GM18951 (cell line): ENCODE data around the gene TFIP11.
A peak's percentile ranks its signal among the peaks of the same experiment; 100 is the strongest.

Experiments used
- POLR2A ChIP-seq: IDR thresholded peaks from 4 replicates; pipeline ENCODE4 v1.6.1; 2011; ENCODE audit warnings: mild to moderate bottlenecking; ENCODE audit not compliant: insufficient read length, insufficient read depth; ENCODE audit errors: extremely low read depth
- in situ Hi-C: fragments of 300-500 bp; cut with MboI; formaldehyde crosslinking; loops from one replicate; pipeline ENCODE4 v1.12.0; 2022; ENCODE audit warnings: low sequenced_read_pairs, mixed read lengths, inconsistent platforms; ENCODE audit not compliant: unreplicated experiment

Gene TFIP11

DNA sequence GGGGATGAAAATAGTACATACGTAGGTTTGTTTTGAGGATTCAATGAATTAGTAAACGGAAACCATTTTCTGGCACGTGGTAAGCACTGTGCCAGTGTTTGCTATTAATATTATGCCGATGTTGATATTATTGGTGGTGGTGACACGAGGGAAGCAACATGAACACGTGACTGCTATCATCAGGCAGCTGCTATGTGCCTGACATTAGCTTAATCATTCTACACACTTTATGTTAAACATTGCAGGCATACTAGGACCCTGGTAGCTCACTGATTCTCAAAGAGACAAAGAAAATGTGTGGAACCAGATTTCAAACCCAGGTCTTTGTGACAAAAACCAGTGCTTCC lies 27.9 kb downstream of the TFIP11 start:
- in situ Hi-C loops = no loop called here
- TF ChIP-seq POLR2A = no peak

DNA sequence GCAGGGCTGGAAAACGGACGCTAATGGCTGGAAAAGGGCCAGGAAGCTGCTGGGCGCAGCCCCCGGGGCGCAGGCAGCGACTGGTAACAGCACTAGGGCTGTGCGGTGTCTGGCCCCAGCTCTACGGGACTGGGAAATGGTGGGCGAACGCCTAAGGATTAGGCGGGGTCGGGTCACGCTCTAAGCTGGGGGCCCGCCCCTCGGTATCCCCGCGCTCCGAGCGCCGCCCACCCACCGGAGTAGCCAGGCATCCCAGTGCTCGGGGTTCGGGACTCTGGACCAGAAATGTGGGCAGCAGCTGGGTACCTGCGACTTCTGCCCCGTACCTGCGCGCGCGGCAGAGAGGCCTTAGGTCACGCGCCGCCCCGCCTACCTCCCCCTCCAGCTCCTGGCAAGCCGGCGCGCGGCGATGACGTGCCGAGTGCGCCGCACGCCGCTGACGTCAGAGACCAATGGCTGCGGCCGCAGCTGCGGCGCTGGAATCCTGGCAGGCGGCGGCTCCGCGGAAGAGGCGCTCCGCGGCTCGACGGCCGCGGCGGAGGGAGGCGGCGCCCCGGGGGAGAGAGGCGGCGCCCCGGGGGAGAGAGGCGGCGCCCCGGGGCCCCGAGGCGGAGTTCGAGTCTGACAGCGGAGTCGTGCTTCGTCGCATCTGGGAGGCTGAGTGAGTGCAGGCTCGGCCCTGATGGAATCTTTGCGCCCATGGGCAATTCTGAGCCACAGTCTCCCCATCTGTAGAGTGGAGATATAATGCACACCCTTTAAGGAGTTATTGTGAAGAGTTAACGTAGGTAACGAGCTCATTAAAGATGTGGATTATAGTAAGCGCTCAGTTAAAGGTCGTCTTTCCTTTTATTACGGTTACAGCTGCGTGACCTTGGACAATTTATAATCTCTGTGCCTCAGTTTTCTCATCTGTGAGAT lies 28.6 kb downstream of the TFIP11 start, which contains the start of the genes HPS4 and SRRD:
Gene HPS4, minus strand, starts transcription at position 345 of the 921 bp plus-strand sequence. CDS start 2,021 bp downstream, outside the sequence.
Gene SRRD, plus strand, starts transcription at position 439 of the 921 bp plus-strand sequence. Its CDS starts 14 bp downstream, at position 453.
- in situ Hi-C loops = no loop called here
- peak; percentile 86 for TF ChIP-seq POLR2A

DNA sequence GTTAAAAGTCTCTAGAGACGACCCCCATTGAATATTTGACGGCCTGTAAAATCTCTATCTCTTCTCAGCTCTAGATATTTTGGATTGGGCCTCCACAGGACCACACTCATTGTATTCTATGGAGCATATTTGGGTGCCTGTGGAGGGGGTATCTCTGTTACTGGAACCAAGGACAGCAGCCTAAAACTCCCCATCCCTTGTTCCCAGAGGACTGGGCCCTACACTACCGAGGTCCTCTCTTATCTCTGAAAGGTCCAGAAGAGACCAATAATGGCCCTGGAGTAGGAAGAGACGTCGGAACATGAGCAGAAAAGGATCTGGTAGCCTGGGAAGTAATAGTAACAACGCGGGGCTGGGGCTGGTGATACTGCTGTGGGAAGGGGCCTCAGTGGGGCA lies 29.2 kb downstream of the TFIP11 start:
- in situ Hi-C loops = no loop called here
- TF ChIP-seq POLR2A = no peak

DNA sequence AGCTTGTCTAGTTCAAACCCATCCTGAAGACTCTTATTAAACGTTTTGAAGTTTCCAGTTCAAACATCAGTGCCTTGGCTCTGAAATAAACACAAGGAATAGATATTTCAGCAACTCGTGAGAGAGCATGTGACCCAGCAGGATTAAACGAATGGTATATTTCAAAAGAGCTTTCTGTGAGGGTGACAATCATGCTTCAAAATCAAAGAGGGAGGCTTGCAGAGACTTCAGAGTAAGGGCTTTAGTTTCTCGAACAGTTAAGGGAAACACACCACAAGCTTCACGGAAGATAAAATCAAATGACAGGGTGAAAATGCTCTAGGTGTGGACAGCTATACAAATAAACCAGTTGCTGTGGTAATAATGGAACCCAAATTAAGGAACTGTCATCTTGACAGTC lies 30.1 kb downstream of the TFIP11 start:
- TF ChIP-seq POLR2A = no peak
- in situ Hi-C loops = no loop called here

DNA sequence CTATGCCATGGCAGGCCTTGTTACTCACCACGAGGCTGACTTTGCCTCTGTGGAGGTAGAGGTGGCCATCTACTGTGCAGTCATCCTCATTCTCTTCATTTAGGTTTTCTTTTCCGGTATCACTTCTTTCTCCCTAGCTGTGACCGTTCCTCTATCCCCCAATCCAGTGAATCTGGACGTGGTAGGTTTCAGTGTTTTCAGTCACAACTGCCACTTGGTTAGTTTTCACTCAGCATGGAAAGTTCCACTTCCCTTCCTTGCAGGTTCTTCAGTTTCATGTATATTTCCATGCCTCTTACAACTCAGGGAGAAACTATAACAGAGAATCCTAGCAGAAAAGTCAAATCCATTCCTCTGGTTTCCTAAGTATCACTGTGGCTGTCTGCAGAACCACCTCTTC lies 30.6 kb downstream of the TFIP11 start:
- no peak for TF ChIP-seq POLR2A
- in situ Hi-C loops = no loop called here

DNA sequence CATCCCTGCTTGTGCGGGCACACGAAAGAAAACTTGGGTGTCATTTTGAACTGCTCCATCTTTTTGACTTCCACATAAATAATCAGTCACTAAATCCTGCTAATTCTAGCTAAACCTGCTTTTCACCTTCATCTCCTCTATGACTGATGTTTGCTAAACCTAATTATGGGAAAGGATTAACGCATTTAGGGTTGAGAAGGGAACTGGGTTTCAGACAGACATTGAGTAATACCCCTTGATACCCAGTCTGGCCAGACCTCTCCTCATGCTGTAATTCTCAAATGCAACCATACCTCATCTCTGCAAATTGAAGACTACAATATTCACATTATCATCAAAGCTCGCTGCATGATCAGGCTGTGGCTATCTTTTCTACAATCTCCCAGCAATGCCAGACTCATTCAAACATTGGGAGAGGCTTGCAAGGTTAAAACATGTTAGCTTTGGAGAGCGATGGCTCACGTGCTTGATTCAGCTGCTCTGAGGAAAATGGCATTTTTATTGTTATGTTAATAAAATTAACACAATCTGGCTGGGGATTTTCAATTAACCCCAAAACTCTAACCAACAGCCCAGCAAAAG lies 31.1 kb downstream of the TFIP11 start:
- in situ Hi-C loops = no loop called here

DNA sequence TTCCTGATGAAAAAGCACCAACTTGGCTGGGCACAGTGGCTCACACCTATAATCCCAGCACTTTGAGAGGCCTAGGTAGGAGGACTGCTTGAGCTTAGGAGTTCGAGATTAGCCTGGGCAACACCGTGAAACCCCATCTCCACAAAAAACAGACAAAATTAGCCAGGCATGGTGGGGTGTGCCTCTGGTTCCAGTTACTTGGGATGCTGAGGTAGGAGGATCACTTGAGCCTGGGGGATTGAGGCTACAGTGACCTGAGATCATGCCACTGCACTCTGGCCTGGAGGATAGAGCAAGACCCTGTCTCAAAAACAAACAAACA lies 31.7 kb downstream of the TFIP11 start:
- in situ Hi-C loops = no loop called here
- TF ChIP-seq POLR2A = no peak

More for the DNA sequence above, 31.1 kb downstream of the TFIP11 start:
- TF ChIP-seq POLR2A = no peak

DNA sequence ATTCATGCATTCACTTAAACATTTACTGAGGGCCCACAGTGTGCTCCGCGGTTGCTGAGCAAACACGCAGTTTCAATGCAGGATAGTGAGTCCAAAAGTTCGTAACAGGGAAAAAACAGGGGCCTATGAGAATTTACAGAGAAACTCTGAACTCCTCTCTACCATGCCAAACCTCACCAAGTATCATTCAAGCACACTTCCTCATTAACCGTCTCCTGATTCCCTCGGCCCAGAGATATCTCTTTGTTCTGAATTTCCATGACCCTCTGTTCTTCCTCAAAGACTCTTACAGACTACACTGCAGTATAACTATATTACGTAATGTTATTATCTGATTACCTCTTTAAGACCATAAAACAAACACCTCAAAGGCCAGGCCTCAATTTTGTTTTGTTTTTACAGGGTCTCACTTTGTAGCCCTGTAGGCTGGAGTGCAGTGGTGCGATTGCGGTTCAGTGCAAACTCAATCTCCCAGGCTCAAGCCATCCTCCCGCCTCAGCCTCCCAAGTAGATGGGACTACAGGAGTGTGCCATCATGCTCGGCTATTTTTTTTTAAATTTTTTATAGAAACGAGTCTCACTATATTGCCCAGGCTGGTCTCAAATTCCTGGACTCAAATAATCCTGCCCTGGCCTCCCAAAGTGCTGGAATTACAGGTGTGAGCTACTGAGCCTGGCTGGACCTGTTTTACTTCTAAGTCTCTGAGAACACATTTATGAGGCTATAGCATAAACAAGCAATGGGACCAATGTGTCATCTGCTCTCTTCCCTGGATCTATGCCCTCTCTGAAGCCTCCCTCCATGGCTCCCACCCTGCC lies 32.3 kb downstream of the TFIP11 start:
- TF ChIP-seq POLR2A = no peak
- in situ Hi-C loops = no loop called here

DNA sequence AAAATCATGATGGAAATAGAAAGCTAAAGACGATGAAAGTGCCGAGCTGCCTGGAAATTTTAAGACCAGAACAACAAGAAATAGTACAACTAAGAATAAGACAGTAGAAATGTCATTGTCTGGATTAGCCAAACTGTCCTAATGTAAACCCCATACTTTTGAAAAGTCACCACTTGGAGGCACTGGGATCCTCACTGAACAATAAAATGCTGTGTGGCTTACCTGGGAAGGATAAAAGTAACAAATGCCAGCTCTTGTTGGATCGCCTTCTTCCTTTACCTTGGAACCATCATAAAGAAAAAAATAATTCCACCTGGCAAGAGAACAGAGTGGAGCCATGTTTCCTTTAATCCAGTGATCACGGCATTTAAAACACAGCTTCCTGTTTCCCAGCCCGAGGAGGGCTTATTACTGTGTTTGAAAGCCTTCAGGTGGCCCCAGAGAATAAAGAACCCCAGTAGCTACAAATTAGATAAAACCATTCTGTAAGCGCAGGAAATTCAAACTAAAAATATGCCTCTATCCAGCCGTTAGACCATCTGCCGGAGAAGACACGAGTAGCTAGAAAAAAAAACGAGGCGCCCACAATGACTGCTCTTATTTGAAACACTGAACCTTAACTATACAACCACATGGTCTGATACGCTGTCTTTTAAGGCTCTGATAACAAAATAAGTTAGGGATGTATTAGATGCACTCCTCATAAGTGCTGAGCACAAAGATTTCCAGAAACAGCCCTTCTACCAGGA lies 33.1 kb downstream of the TFIP11 start:
- TF ChIP-seq POLR2A = peak; percentile 34
- in situ Hi-C loops = no loop called here

DNA sequence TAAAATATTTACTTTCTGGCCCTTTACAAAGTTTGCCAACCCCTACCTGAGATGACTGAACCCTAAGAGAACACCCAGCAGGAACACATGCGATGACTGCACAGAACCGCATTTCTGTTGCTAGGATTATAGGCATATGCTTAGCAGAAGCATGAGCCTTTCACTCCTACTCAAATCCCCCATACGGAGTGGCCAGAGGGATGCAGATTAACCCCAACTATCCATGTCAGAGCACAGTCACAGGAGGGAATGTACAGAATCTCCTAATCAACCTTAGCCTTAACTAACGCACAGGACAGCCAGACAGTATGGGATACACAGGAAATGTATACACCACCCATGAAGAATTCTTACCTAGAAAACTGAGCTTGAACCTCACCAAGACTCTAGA lies 34.9 kb downstream of the TFIP11 start:
- in situ Hi-C loops = no loop called here
- TF ChIP-seq POLR2A = no peak

DNA sequence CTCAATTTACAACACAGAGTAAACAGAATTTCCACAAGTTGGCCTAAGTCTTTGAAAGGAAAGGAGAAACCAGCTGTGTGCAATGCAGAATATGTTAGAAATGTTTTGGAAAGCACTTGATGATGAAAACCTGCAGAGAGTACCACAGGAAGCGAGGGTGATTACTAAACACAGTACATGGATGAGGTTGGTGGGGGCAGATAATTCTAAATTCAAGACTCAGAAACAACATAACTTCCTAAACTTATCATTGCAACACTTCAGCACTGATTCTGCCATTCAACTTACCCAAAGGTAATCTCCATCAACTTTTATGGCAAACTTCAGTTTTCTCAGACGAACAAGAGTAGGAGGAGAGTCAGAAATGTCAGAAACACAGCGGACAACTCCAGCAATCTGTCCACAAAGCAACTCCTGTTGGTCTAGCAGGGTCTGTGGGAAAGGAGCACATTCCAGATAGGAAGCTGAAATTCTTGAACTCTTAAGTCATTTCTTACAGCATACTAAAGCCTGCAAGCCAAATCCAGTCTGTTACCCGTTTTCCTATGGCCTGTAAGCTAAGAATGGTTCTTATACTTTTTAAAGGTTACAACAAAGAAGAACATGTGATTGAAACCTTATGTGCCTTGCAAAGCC lies 35.5 kb downstream of the TFIP11 start:
- in situ Hi-C loops = no loop called here

DNA sequence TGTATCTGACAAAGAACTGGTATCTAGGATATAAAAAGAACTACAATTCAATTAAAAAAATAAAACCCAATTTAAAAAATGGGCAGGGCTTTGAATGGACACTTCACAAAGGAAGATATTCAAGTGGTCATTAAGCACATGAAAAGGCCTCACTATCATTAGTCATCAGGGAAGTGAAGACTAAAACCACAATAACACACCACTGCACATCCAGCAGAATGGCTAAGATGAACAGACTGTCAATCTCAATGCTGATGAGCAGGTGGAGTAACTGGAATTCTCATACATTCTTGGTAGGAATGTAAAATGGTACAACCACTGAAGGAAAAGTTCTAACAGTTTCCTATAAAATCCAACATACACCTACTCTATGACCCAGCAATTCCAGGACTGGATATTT lies 37.6 kb downstream of the TFIP11 start:
- in situ Hi-C loops = loop anchor here (25.0 kb wide), 1 partner anchor 112 kb away; no protein-coding TSS in a partner anchor
- TF ChIP-seq POLR2A = no peak

More for the DNA sequence above, 35.5 kb downstream of the TFIP11 start:
- TF ChIP-seq POLR2A = no peak
